Measurements from ENCODE around the gene MSS51.

MSS51 gene

DNA sequence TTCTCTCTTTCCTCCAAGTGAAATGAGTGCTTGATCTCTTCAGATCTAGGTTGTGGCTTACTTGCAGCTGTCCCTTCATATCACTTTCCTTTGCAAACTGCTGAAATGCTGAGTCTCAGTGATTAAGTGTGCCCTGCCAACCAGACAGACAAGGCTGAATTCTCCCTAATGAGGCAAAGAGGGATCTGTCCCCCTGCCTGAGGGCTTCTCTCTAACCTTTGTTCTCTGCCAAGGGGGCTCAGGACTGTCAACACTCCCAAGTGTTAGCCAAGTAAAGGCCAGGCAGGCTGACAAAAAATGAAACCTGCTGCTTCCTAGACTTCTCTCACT is at the start of gene MSS51:
Gene MSS51, minus strand, starts transcription at position 24 of the 330 bp plus-strand sequence. CDS start 5,277 bp downstream, outside the sequence.
- DNase-seq: no peak

DNA sequence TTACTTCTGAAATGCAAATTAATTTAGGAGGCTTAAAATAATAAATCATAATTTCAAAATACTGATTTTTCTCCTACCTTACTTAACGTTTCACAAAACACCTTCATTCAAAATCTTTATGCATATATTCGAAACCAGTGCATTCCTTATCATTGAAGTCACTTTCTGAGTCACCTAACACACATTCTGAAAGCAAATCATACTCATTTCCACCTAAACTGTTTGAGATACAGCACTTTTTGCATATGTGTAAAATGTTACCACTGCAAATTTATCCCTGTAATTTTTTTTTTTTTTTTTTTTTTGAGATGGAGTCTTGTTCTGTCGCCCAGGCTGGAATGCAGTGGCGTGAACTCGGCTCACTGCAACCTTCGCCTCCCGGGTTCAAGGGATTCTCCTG is 46.8 kb upstream of the MSS51 start:
- no peak for DNase-seq

DNA sequence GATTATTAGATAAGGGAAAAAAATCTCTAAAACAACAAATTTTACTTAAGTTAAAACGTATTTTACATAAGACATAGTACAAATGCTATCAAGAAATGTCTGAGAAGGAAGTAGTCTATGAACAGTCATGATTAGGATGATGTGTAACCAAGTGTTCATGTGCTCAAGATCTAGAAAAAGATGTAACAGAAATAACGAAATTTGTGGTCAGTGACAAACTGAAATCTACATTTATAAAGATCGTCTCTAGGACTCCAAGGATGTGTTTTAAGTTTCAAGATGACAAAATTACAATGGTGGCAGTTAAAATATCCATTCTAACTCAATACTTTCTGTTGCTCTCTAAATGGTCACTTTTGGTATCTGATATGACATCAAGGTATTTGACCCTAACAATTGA is 45.3 kb upstream of the MSS51 start:
- no peak for DNase-seq

DNA sequence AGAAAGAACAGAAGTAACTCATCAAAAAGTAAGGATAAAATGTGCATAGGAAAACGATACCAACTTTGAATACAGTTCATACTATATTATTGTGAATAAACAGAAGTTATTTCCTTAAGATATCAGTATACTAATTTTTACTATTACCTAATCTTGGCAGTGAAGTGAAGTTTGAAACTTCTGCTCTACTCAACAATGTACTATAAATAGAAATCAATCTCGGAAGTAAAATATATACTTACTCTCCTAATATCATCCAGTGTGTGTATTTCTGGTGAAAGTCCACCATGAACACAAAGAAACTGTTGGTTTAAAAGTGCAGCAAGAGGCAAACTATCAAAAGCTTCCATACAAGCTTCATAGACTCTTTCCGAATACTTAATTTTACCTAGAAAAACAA is 37.9 kb upstream of the MSS51 start:
- no peak for DNase-seq

DNA sequence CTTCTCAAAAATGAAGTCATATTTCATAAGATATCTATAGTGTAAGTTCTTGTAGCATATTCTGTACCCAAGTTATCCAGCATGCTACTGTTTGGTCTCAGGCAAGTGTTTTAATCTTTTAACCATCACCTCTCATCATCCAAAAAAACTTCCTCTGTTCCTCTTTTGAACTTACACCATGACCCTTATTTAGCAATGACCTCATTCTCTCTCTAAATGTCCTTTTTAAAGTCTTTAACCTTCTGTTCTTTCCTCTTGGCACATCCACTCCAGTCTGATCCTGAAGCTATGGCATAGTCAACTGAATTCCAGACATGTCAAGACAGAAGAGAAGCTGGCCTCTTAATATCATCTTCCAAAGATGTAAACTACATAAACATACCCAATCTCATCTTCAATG is 36.2 kb upstream of the MSS51 start:
- DNase-seq: no peak

- DNase-seq: no peak
Observed at GRCh38 chr10:73467206-73467605, 33.8 kb upstream of the MSS51 start.

GRCh38 chr10:73465978-73466726 is 32.8 kb upstream of the MSS51 start:
- DNase-seq: no peak

DNA sequence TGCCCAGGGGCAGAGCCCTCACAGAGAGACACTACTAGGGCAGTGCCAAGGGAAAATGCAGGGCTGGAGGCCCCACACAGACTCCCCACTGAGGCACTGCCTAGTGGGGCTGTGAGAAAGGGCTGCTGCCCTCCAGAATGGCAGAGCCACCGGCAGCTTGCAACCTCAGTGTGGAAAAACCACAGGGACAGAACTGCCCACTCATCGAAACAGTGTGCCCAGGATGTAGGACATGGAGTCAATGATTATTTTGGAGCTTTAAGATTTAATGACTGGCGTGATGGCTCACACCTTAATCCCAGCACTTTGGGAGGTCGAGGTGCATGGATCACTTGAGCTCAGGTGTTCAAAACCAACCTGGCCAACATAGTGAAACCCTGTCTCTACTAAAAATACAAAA is 27.5 kb upstream of the MSS51 start:
- DNase-seq: no peak

- DNase-seq: no peak
Observed at GRCh38 chr10:73459683-73460314, 26.4 kb upstream of the MSS51 start.

DNA sequence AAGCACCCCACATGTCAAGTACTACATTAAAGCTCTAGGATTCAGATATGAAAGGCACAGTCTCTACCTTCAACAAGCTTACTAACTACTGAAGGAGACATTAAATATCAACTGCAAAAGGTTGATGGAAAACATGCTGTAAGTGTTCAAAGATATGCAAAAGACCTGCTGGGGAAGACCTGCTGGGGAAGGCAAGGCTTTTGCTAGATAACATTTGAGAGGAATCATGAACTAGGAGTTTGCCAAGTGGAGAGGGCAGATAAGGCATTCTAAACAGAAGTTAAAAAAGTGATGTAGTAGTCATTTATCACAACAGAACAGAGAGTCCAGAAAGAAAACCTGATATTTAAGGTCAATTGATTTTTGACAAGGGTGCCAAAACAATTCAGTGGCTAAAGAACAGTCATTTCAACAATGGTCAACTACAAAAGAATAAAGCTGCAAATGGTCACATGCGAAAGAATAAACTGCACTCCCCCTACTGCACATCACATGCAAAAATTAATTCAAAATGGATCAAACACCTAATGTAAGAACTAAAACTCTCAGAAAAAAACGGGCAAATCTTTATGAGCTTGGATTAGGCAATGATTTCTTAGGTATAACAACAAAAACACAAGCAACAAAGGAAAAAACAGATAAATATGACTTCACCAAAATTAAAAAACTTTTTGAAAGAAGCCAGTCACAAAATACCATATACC is 23.0 kb upstream of the MSS51 start:
- no peak for DNase-seq

- no peak for DNase-seq
Observed at GRCh38 chr10:73449113-73449512, 15.8 kb upstream of the MSS51 start.

DNA sequence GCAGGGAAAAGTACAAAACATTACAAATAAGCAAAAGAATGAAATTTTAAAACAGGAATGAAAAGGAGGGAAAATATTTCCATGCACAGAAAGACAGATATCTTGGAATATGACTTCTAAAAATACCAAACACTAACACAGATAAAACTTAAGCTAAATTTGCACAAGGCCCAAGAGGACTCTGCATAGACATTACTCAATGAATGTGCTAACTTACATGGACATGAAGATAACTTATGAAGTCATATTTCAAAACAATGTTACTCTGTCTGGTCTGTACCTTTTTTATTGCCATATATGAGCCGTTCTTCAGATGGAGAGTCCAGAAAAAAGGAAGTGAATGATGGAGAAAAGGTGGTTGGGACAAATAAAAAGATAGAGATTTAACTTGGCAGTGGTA is 15.0 kb upstream of the MSS51 start:
- DNase-seq: no peak

GRCh38 chr10:73446926-73447325 is 13.6 kb upstream of the MSS51 start:
- no peak for DNase-seq

DNA sequence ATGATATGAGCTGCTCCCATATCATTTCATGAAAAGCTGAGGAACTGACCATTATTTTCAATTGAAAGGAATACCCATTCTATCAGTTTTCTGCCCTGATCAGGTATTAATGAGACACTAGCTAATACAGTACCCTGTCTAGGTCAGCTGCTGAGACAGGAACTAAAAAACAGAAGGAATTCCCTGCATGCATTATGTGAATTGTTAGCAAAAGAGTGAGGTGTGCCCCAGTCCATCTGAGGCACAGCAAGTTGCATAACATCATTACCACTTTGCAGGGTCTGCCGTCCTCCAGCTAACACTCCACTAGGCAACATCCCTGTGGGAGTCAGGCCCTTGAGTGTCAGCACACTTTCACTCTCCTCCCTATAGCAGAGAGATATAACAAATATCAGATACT is 11.1 kb upstream of the MSS51 start:
- no peak for DNase-seq

GRCh38 chr10:73439605-73440312 is 6.4 kb upstream of the MSS51 start:
- no peak for DNase-seq

DNA sequence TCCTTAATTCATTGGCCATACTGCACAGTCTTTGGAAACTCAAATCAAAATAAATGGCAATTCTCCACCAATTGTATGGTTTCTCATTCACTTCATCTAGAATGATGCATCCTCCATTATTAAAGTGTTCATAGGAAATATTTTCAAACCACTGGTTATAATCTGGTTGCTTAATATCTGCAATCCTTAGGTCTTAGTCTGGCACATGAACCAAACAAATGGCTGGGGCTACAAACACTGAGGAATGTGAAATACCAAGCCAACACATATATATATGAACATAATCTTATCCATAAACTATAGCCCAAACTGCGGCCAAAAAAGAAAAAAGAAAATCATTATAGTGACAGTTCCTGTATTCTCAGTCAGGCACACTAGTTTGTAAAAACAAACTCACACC is 5.7 kb upstream of the MSS51 start:
- DNase-seq: no peak

GRCh38 chr10:73432646-73433537 is 469 bp downstream of the MSS51 start:
- no peak for DNase-seq

DNA sequence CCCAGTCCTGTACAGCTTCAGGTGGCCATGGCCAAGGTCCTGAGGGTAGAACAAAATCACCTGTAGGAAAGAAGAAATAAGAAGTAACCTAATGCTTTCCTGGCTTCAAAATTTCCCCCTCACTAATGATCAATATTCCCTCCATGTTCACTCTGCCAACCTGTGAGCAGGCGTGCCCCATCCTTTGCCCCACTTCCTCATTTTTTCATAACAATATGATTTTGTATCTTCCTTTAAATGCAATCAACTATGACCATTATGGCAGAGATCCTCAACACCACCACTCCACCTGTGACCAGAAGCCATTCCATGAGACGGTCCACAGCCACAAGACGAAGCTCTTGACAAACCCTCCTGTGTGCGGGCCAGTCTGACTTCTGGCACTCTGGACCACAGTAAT is 7.0 kb downstream of the MSS51 start:
- DNase-seq: no peak

DNA sequence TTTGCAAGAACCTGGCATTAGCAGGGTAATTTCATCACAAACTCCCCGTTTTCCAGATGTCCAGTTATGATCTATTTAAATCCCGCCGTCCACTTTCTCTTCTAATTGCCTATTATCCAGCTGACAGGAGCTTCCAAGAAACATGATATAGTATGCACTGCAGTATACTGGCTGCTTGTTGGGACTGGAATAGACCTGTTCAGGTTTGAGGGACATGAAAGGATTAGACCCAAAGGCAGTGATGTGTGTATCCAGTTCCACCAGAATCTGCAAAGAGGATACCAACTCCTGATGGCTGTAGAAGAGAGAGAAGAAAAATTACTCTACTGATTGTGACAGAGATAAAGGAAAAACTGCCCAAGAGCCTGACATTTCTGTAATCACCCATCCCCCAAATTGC is 8.9 kb downstream of the MSS51 start:
- no peak for DNase-seq

GRCh38 chr10:73423309-73423708 is 10.1 kb downstream of the MSS51 start:
- no peak for DNase-seq

DNA sequence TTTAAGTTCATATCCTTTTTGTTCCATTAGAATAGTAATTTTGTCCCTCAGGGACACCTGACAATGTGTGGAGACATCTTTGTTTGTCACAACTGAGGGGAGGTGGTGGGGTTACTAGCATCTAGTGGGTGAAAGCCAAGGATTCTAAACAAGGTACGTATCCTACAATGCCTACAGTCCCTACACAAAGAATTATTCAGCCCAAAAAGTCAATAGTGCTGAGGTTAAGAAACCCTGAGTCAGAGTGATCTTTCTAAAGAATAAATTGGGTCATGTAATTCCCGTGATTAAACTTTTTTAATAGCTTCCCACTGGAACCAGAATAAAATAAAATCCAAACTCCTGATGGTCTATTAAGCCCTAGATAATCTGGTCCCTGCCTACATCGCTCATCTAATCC is 16.8 kb downstream of the MSS51 start:
- DNase-seq: no peak

DNA sequence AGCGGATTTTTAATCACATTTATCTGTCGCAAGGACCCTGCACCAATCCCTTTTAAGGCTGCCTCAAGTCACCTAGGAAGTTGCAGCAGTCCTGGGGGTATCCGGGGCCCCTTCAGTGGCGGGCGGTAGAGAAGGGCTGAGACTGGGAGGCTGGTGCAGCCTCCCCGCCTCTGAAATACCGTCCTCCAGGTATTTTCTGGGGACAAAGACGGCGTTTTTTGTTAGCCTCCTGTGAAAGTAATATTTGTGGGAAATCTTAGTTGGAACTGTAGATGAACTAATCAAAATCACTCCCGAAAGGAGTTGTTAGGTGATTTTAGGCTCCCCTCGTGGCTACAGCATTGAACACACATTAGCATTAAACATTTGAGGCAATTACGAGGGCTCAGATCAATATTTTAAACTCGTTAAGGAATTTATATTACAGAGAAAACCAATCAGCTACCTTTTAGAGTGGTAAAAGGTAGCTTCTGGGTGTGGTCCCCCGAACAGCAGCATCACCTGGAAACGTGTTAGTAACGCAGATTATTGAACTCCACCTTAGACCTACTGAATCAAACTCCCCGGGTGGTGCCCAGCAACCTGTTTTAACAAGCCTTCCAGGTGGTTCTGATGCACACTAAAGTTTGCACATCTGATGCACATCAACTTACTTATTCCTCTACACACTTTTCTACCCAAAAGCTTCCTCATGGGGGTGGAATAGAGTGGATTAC is 19.0 kb downstream of the MSS51 start:
- DNase-seq: no peak
